C4-2B (cell line): Measurements from ENCODE around the gene B3GLCT.

Experiments
- ZFX ChIP-seq: fragments of 450-650 bp; IDR thresholded peaks from 2 replicates; pipeline ENCODE4 v1.6.1; 2017
- TF ChIP-seq, protein P1 (sequence below): fragments of 450-650 bp; conservative IDR thresholded peaks from 2 replicates; pipeline ENCODE4 v1.5.1; 2017; ENCODE audit warnings: mild to moderate bottlenecking

DNA sequence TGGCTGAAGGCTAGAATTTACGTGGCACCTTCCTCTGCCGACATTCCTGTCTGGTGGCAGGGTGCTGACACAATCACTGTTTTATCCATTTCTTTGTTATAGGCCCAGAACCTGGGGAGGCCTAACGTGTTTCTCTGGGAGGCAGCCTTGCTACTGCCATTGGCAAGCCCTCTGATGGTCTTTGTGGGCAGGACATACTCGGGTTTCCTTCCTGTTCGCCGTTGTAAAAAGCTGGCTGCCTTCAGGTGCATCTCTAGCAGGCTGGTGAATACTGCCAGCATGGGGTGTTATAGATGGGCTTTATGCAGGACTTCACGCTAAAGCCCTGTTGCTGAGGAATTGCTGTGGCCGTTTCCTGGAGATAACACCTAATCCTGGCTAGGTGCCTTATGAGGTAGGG lies 28.1 kb downstream of the B3GLCT start:
- TF ChIP-seq, protein P1, sequence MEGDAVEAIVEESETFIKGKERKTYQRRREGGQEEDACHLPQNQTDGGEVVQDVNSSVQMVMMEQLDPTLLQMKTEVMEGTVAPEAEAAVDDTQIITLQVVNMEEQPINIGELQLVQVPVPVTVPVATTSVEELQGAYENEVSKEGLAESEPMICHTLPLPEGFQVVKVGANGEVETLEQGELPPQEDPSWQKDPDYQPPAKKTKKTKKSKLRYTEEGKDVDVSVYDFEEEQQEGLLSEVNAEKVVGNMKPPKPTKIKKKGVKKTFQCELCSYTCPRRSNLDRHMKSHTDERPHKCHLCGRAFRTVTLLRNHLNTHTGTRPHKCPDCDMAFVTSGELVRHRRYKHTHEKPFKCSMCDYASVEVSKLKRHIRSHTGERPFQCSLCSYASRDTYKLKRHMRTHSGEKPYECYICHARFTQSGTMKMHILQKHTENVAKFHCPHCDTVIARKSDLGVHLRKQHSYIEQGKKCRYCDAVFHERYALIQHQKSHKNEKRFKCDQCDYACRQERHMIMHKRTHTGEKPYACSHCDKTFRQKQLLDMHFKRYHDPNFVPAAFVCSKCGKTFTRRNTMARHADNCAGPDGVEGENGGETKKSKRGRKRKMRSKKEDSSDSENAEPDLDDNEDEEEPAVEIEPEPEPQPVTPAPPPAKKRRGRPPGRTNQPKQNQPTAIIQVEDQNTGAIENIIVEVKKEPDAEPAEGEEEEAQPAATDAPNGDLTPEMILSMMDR = no peak
- TF ChIP-seq ZFX = no peak
